Natural killer cell (primary cell): ENCODE data around the gene CAVIN4. TPM values are rescaled to one million over a fixed set of nuclear protein-coding genes. Genes with fewer than 3 reads are reported as not detected.

Experiments used
- ATAC-seq, 3 donors: fragments of 150-1000 bp in 2 of 3; fragments of 200-7000 bp in 1 of 3; cut with Tn5 transposase; 1 replicate in 1 of 3; 2 replicates in 2 of 3; pipeline ENCODE4 v1.10.0; 2021; ENCODE audit warnings: mild to moderate bottlenecking in 2 of 3, moderate library complexity in 2 of 3
- DNase-seq, 2 donors: peaks; one replicate each; pipeline versions ENCODE4 v3.0.0 to v3.0.0-alpha.2; 2013 to 2021; ENCODE audit warnings: mixed read lengths in 1 of 2
- H3K27ac ChIP-seq: one replicate; pipeline ENCODE4 v1.5.1; 2013; ENCODE audit warnings: mild to moderate bottlenecking, low read length
- H3K27me3 ChIP-seq: one replicate; pipeline ENCODE4 v1.6.1; 2013; ENCODE audit warnings: low read length; ENCODE audit not compliant: control insufficient read depth, insufficient read depth
- H3K36me3 ChIP-seq: one replicate; pipeline ENCODE4 v1.6.1; 2013; ENCODE audit warnings: low read length; ENCODE audit not compliant: control insufficient read depth, insufficient read depth
- H3K4me1 ChIP-seq: one replicate; pipeline ENCODE4 v1.6.1; 2013; ENCODE audit warnings: low read length; ENCODE audit not compliant: control insufficient read depth, insufficient read depth
- H3K4me3 ChIP-seq: one replicate; pipeline ENCODE4 v1.5.1; 2013; ENCODE audit warnings: low read length
- H3K9me3 ChIP-seq: one replicate; pipeline ENCODE4 v1.6.1; 2013; ENCODE audit warnings: low read length; ENCODE audit not compliant: control insufficient read depth, insufficient read depth
- H3K27ac Mint-ChIP-seq, 2 donors: one replicate each; pipeline ENCODE4 v1.8.0; 2022; ENCODE audit warnings: mild to moderate bottlenecking in 2 of 2, mixed read lengths in 2 of 2, moderate library complexity in 1 of 2
- H3K27me3 Mint-ChIP-seq, 2 donors: one replicate each; pipeline ENCODE4 v1.8.0; 2022; ENCODE audit warnings: low read depth in 2 of 2, mixed read lengths in 2 of 2
- H3K36me3 Mint-ChIP-seq: one replicate; pipeline ENCODE4 v1.8.0; 2022; ENCODE audit warnings: mixed read lengths
- H3K4me1 Mint-ChIP-seq, 2 donors: one replicate each; pipeline ENCODE4 v1.8.0; 2022; ENCODE audit warnings: mixed read lengths in 2 of 2
- H3K4me3 Mint-ChIP-seq: one replicate; pipeline ENCODE4 v1.8.0; 2022; ENCODE audit warnings: mild to moderate bottlenecking, moderate library complexity, mixed read lengths
- H3K9me3 Mint-ChIP-seq, 2 donors: one replicate each; pipeline ENCODE4 v1.8.0; 2022; ENCODE audit warnings: mixed read lengths in 2 of 2
- CTCF ChIP-seq: fragments of 200-600 bp; IDR thresholded peaks from one replicate; pipeline ENCODE4 v1.8.0; 2022; ENCODE audit warnings: antibody characterized with exemption
- WGBS: methylation state at CpG from one replicate; pipeline ENCODE4 v1.1.7; 2013; ENCODE audit warnings: missing lambda C conversion rate; ENCODE audit not compliant: insufficient coverage; 5-methylcytosine and 5-hydroxymethylcytosine counted together
- intact Hi-C: fragments of 100-400 bp; cut with micrococcal nuclease; formaldehyde crosslinking; loops from one replicate; pipeline ENCODE4 v1.14.2; 2022
- total RNA-seq, 4 donors: library from RNA; stranded (reverse); fragments of 120-200 nt in 1 of 4; gene quantifications; one replicate each; pipeline versions ENCODE4 v1.2.3 to v1.2.4, GENCODE V29; 2013 to 2022

CAVIN4 gene
- under 1 TPM; 0.21 to 0.63 (median 0.41) TPM for total RNA-seq
- total RNA-seq (2013): 0.47 TPM

GRCh38 chr9:100577776-100578448 lies at the start of gene CAVIN4:
Gene CAVIN4 (plus strand): TSS chr9:100578079. CDS start chr9:100578144, 65 bp downstream.
- no peaks in the 10 kb centered on the region for H3K9me3 ChIP-seq
- H3K27me3 ChIP-seq: no peaks in the 10 kb centered on the region
- 89% methylated on average over 10 of the region's 10 CpGs for WGBS
- no peak for ATAC-seq
- H3K4me1 ChIP-seq: no peaks in the 10 kb centered on the region
- no peaks in the 10 kb centered on the region for H3K36me3 ChIP-seq
- H3K27ac ChIP-seq: no peak within 1 kb of the TSS
- no peak within 1 kb of the TSS for H3K4me3 Mint-ChIP-seq
- intact Hi-C loops: no loop called here
- no peak for TF ChIP-seq CTCF
- H3K4me3 ChIP-seq: no peak within 1 kb of the TSS
- no peaks in the 10 kb centered on the region for H3K36me3 Mint-ChIP-seq
- H3K9me3 Mint-ChIP-seq: no peaks in the 10 kb centered on the region
- no peaks in the 10 kb centered on the region for H3K4me1 Mint-ChIP-seq
- H3K27ac Mint-ChIP-seq: no peak within 1 kb of the TSS
- H3K27me3 Mint-ChIP-seq: peaks cover 0 to 5% of the 10 kb centered on the region in 2 donors
- no peak for DNase-seq

DNA sequence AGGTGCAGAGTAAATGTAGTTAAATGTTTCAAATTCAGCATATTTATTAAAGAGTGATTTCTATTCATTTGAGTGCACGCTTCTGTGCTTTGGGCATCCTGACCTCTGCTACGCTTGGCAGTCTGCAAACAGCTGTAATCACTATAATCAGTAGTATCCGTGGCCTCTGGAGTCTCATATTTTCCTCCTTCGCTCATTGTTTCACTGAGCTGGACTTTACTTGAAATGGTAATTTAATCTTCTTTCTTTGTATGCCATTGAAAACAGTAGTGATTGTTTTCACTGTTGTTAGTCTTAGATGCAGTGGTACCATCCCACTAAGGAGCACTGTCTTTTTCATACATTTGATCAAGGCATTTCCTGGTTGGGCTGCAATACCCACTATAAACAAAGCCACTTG lies 43.5 kb upstream of the CAVIN4 start:
- TF ChIP-seq CTCF: no peak
- Histone ChIP-seq H3K4me1 (no peaks in the 10 kb centered on the region), H3K4me3 (no peak overlapping the region), H3K27me3 (no peaks in the 10 kb centered on the region), H3K36me3 (no peaks in the 10 kb centered on the region), H3K27ac (no peak overlapping the region), H3K9me3 (no peaks in the 10 kb centered on the region)
- H3K36me3 Mint-ChIP-seq: no peaks in the 10 kb centered on the region
- intact Hi-C loops: no loop called here
- no peak overlapping the region for H3K27ac Mint-ChIP-seq
- no peaks in the 10 kb centered on the region for H3K4me1 Mint-ChIP-seq
- 89% methylated on average over 4 of the region's 4 CpGs for WGBS
- no peak overlapping the region for H3K4me3 Mint-ChIP-seq
- ATAC-seq: no peak
- DNase-seq: no peak
- no peaks in the 10 kb centered on the region for H3K27me3 Mint-ChIP-seq
- no peaks in the 10 kb centered on the region for H3K9me3 Mint-ChIP-seq

DNA sequence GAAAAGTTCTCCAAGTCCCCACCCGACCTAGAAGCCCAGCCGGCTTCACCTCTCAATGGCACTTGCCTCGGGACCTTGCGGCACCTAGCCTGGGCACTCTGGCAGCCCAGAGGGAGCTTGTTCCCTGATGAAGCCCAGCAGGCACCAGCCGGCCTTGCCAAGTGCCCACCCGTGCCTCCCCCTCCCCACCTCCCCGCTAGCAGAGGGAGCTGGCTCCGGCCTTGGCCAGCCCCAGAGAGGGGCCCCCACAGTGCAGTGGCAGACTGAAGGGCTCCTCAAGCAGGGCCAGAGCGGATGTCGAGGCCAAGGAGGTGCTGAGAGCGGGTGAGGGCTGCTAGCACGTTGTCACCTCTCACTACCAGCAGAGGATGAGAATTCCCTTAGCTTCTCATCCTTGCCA lies 37.6 kb upstream of the CAVIN4 start:
- Histone ChIP-seq H3K4me1 (no peaks in the 10 kb centered on the region), H3K36me3 (no peaks in the 10 kb centered on the region), H3K27me3 (no peaks in the 10 kb centered on the region), H3K4me3 (no peak overlapping the region), H3K27ac (no peak overlapping the region), H3K9me3 (peaks cover 7% of the 10 kb centered on the region)
- ATAC-seq (no peak), DNase-seq (no peak)
- H3K9me3 Mint-ChIP-seq: peaks cover 0 to 2% of the 10 kb centered on the region in 2 donors
- H3K27me3 Mint-ChIP-seq: no peaks in the 10 kb centered on the region
- H3K27ac Mint-ChIP-seq: no peak overlapping the region
- no peak overlapping the region for H3K4me3 Mint-ChIP-seq
- WGBS: 92% methylated on average over 10 of the region's 12 CpGs
- no peaks in the 10 kb centered on the region for H3K4me1 Mint-ChIP-seq
- H3K36me3 Mint-ChIP-seq: no peaks in the 10 kb centered on the region
- intact Hi-C loops: no loop called here
- no peak for TF ChIP-seq CTCF

DNA sequence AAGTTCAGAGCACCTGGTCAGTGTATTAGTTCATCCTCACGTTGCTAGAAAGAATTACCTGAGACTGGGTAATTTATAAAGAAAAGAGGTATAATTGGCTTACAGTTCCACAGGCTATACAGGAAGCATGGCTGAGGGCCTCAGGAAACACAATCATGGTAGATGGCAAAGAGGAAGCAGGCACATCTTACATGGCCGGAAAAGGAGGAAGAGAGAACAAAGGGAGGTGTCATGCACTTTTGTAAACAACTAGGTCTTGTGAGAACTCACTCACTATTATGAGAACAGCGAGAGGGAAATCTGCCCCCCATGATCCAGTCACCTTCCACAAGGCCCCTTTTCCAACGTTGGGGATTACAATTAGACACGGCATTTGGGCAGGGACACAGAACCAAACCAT lies 28.8 kb upstream of the CAVIN4 start:
- no peaks in the 10 kb centered on the region for H3K4me1 ChIP-seq
- ATAC-seq: no peak
- no peak for DNase-seq
- H3K27ac Mint-ChIP-seq: no peak overlapping the region
- H3K4me3 ChIP-seq: no peak overlapping the region
- H3K36me3 Mint-ChIP-seq: no peaks in the 10 kb centered on the region
- intact Hi-C loops: no loop called here
- H3K36me3 ChIP-seq: no peaks in the 10 kb centered on the region
- H3K27me3 ChIP-seq: no peaks in the 10 kb centered on the region
- 71% methylated on average over 3 of the region's 5 CpGs for WGBS
- no peaks in the 10 kb centered on the region for H3K4me1 Mint-ChIP-seq
- peaks cover 8% of the 10 kb centered on the region for H3K9me3 ChIP-seq
- no peak overlapping the region for H3K27ac ChIP-seq
- no peak for TF ChIP-seq CTCF
- H3K9me3 Mint-ChIP-seq: peaks cover 0 to 2% of the 10 kb centered on the region in 2 donors
- H3K4me3 Mint-ChIP-seq: no peak overlapping the region
- no peaks in the 10 kb centered on the region for H3K27me3 Mint-ChIP-seq
